ENCODE data around the gene UROS. TPM values are rescaled to one million over a fixed set of nuclear protein-coding genes. Genes with fewer than 3 reads are reported as not detected.

Gene UROS
- total RNA-seq, 4 donors from 2014 or later = 34.7 to 57.8 (median 39.2) TPM

GRCh38 chr10:125797424-125797823, 25.6 kb downstream of the UROS start:
- Histone ChIP-seq H3K36me3 (peaks cover 0 to 50% (median 0%) of the 10 kb centered on the region in 3 donors), H3K9me3 (no peaks in the 10 kb centered on the region), H3K27ac (no peak overlapping the region), H3K4me3 (no peak overlapping the region), H3K4me1 (no peaks in the 10 kb centered on the region), H3K27me3 (no peaks in the 10 kb centered on the region)
- no peak for DNase-seq
- TF ChIP-seq POLR2A (IDR thresholded peaks at IDR 0.05) (no peak), CTCF (IDR thresholded peaks at IDR 0.05) (no peak)

- DNase-seq = peak in 1 of 3 donors; percentile 34
- H3K9me3 ChIP-seq = no peaks in the 10 kb centered on the region
- TF ChIP-seq POLR2A (IDR thresholded peaks at IDR 0.05) = no peak
- TF ChIP-seq CTCF (IDR thresholded peaks at IDR 0.05) = no peak
- H3K4me1 ChIP-seq = no peaks in the 10 kb centered on the region
- H3K36me3 ChIP-seq = peaks cover 0 to 52% (median 0%) of the 10 kb centered on the region in 3 donors
- no peak overlapping the region for H3K4me3 ChIP-seq
- no peak overlapping the region for H3K27ac ChIP-seq
- no peaks in the 10 kb centered on the region for H3K27me3 ChIP-seq
Observed at GRCh38 chr10:125795637-125796190, 27.3 kb downstream of the UROS start.

- no peak overlapping the region for H3K4me3 ChIP-seq
- peaks cover 0 to 52% (median 0%) of the 10 kb centered on the region in 3 donors for H3K36me3 ChIP-seq
- no peaks in the 10 kb centered on the region for H3K27me3 ChIP-seq
- peak in 1 of 3 donors; percentile 38 for DNase-seq
- H3K27ac ChIP-seq = no peak overlapping the region
- TF ChIP-seq CTCF (IDR thresholded peaks at IDR 0.05) = no peak
- TF ChIP-seq POLR2A (IDR thresholded peaks at IDR 0.05) = no peak
- H3K9me3 ChIP-seq = no peaks in the 10 kb centered on the region
- H3K4me1 ChIP-seq = no peaks in the 10 kb centered on the region
Observed at GRCh38 chr10:125795128-125795527, 27.9 kb downstream of the UROS start.

- DNase-seq = peak in 1 of 3 donors; percentile 24
- Histone ChIP-seq H3K27me3 (no peaks in the 10 kb centered on the region), H3K27ac (no peak overlapping the region), H3K9me3 (no peaks in the 10 kb centered on the region), H3K4me3 (no peak overlapping the region), H3K4me1 (no peaks in the 10 kb centered on the region), H3K36me3 (peaks cover 0 to 60% (median 0%) of the 10 kb centered on the region in 3 donors)
- TF ChIP-seq POLR2A (IDR thresholded peaks at IDR 0.05) (no peak), CTCF (IDR thresholded peaks at IDR 0.05) (no peak)
Observed at GRCh38 chr10:125792342-125793300, 30.4 kb downstream of the UROS start.

GRCh38 chr10:125788156-125789034, 34.7 kb downstream of the UROS start:
- H3K27me3 ChIP-seq = no peaks in the 10 kb centered on the region
- no peaks in the 10 kb centered on the region for H3K4me1 ChIP-seq
- H3K9me3 ChIP-seq = no peaks in the 10 kb centered on the region
- H3K36me3 ChIP-seq = peaks cover 0 to 33% (median 0%) of the 10 kb centered on the region in 3 donors
- peak in 1 of 3 donors; percentile 42 for DNase-seq
- H3K27ac ChIP-seq = no peak overlapping the region
- H3K4me3 ChIP-seq = no peak overlapping the region
- no peak for TF ChIP-seq POLR2A (IDR thresholded peaks at IDR 0.05)
- TF ChIP-seq CTCF (IDR thresholded peaks at IDR 0.05) = no peak
